DOHH2 (cell line): ENCODE measurements around the gene CDHR2.

Experiments
- EZH2phosphoT487 ChIP-seq: fragments of 200-600 bp; sonication (generic); IDR thresholded peaks from 2 replicates; pipeline ENCODE4 v1.6.1; 2017; ENCODE audit warnings: borderline replicate concordance, mild to moderate bottlenecking, antibody characterized with exemption, low read length, moderate library complexity, mixed read lengths
- TF ChIP-seq, protein P1 (sequence below): fragments of 200-600 bp; sonication (generic); IDR thresholded peaks from one replicate; pipeline ENCODE4 v1.5.1; 2014; ENCODE audit warnings: antibody characterized with exemption, mild to moderate bottlenecking, low read depth, low read length; ENCODE audit not compliant: poor library complexity, severe bottlenecking

DNA sequence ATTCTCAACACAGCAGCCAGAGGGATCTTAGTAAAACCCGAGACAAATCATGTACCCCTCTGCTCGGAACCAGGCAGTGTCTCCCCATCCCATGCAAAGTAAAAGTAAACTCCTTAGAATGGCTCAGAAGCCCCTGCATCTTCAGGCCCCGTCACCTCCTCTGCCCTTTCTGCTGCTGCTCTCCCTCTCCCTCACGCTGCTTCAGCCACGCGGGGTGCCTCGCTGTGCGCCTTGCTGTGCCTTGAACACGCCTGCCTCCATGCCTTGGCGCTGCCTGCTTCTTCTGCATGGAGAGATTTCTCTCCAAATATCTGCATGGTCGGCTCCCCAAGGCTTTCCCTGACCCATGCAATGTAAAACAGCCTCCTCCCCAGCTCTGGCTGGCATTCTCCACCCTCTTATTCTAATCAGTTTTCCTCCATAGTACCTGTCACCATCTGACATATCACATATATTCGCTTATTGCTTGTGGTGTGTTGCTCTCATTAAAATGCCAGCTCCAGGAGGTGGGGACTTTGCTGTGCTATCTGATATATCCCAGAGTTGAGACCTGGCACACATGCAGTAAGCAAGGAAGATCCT is 52.9 kb downstream of the CDHR2 start:
- TF ChIP-seq, protein P1, sequence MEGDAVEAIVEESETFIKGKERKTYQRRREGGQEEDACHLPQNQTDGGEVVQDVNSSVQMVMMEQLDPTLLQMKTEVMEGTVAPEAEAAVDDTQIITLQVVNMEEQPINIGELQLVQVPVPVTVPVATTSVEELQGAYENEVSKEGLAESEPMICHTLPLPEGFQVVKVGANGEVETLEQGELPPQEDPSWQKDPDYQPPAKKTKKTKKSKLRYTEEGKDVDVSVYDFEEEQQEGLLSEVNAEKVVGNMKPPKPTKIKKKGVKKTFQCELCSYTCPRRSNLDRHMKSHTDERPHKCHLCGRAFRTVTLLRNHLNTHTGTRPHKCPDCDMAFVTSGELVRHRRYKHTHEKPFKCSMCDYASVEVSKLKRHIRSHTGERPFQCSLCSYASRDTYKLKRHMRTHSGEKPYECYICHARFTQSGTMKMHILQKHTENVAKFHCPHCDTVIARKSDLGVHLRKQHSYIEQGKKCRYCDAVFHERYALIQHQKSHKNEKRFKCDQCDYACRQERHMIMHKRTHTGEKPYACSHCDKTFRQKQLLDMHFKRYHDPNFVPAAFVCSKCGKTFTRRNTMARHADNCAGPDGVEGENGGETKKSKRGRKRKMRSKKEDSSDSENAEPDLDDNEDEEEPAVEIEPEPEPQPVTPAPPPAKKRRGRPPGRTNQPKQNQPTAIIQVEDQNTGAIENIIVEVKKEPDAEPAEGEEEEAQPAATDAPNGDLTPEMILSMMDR = no peak
- no peak for TF ChIP-seq EZH2phosphoT487
